ENCODE data around the gene KIFAP3.
"Not testable (repeated sequence)": the region's sequence is repeated elsewhere in the genome, so short reads cannot be mapped to it uniquely, and the experiment has no call there.

The KIFAP3 gene

GRCh38 chr1:170085091-170085490, 10.6 kb upstream of the KIFAP3 start:
- Histone ChIP-seq H3K27ac (ENCODE audit: low read depth, low read length) (no peak overlapping the region), H3K9ac (ENCODE audit: low read depth in 1 of 2, low read length in 2 of 2) (no peak overlapping the region), H3K36me3 (ENCODE audit: control insufficient read depth in 1 of 2, insufficient read depth in 2 of 2, low read length in 2 of 2) (no peaks in the 10 kb centered on the region)

GRCh38 chr1:170078610-170079189, 4.2 kb upstream of the KIFAP3 start:
- H3K36me3 ChIP-seq (ENCODE audit: control insufficient read depth in 1 of 2, insufficient read depth in 2 of 2, low read length in 2 of 2): no peaks in the 10 kb centered on the region
- H3K9me3 ChIP-seq (ENCODE audit: control insufficient read depth in 1 of 2, low read length in 2 of 2): peaks cover 4 to 7% of the 10 kb centered on the region in 2 donors
- H3K27ac ChIP-seq (ENCODE audit: low read depth, low read length): no peak overlapping the region
- H3K9ac ChIP-seq (ENCODE audit: low read depth in 1 of 2, low read length in 2 of 2): no peak overlapping the region
- peaks cover 6 to 8% of the 10 kb centered on the region in 2 donors for H3K4me1 ChIP-seq (ENCODE audit: control insufficient read depth in 1 of 2, insufficient read depth in 2 of 2, low read length in 2 of 2)
- no peaks in the 10 kb centered on the region for H3K27me3 ChIP-seq (ENCODE audit: control insufficient read depth in 1 of 2, insufficient read depth in 2 of 2, low read length in 2 of 2)
- no peak overlapping the region for H3K4me3 ChIP-seq (ENCODE audit: low read depth in 1 of 2, low read length in 2 of 2)

More at GRCh38 chr1:170085091-170085490, 10.6 kb upstream of the KIFAP3 start:
- Histone ChIP-seq H3K4me1 (ENCODE audit: control insufficient read depth in 1 of 2, insufficient read depth in 2 of 2, low read length in 2 of 2) (no peaks in the 10 kb centered on the region), H3K4me3 (ENCODE audit: low read depth in 1 of 2, low read length in 2 of 2) (no peak overlapping the region), H3K27me3 (ENCODE audit: control insufficient read depth in 1 of 2, insufficient read depth in 2 of 2, low read length in 2 of 2) (no peaks in the 10 kb centered on the region), H3K9me3 (ENCODE audit: control insufficient read depth in 1 of 2, low read length in 2 of 2) (no peaks in the 10 kb centered on the region)

GRCh38 chr1:170077926-170078325, 3.4 kb upstream of the KIFAP3 start:
- Histone ChIP-seq H3K9ac (ENCODE audit: low read depth in 1 of 2, low read length in 2 of 2) (no peak overlapping the region), H3K9me3 (ENCODE audit: control insufficient read depth in 1 of 2, low read length in 2 of 2) (peaks cover 4 to 7% of the 10 kb centered on the region in 2 donors), H3K27me3 (ENCODE audit: control insufficient read depth in 1 of 2, insufficient read depth in 2 of 2, low read length in 2 of 2) (no peaks in the 10 kb centered on the region), H3K36me3 (ENCODE audit: control insufficient read depth in 1 of 2, insufficient read depth in 2 of 2, low read length in 2 of 2) (no peaks in the 10 kb centered on the region), H3K27ac (ENCODE audit: low read depth, low read length) (no peak overlapping the region), H3K4me3 (ENCODE audit: low read depth in 1 of 2, low read length in 2 of 2) (no peak overlapping the region), H3K4me1 (ENCODE audit: control insufficient read depth in 1 of 2, insufficient read depth in 2 of 2, low read length in 2 of 2) (peaks cover 11 to 13% of the 10 kb centered on the region in 2 donors)

DNA sequence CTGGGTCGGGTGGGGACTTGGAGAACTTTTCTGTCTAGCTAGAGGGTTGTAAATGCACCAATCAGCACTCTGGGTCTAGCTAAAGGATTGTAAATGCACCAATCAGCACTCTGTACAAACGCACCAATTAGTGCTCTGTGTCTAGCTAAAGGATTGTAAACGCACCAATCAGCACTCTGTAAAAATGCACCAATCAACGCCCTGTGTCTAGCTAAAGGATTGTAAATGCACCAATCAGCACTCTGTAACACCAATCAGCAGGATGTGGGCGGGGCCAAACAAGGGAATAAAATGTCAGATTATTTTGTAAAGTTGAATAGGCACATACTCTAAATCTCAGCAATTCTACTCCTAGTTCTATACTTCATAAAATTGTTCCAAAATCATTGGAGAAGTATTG, 2.5 kb upstream of the KIFAP3 start:
- H3K9me3 ChIP-seq (ENCODE audit: control insufficient read depth in 1 of 2, low read length in 2 of 2); H3K9ac ChIP-seq (ENCODE audit: low read depth in 1 of 2, low read length in 2 of 2); H3K27me3 ChIP-seq (ENCODE audit: control insufficient read depth in 1 of 2, insufficient read depth in 2 of 2, low read length in 2 of 2): not testable (repeated sequence)

GRCh38 chr1:170076199-170076598, 1.7 kb upstream of the KIFAP3 start:
- Histone ChIP-seq H3K27me3 (ENCODE audit: control insufficient read depth in 1 of 2, insufficient read depth in 2 of 2, low read length in 2 of 2) (no peaks in the 10 kb centered on the region), H3K4me3 (ENCODE audit: low read depth in 1 of 2, low read length in 2 of 2) (no peak overlapping the region), H3K36me3 (ENCODE audit: control insufficient read depth in 1 of 2, insufficient read depth in 2 of 2, low read length in 2 of 2) (peaks cover 0 to 4% of the 10 kb centered on the region in 2 donors), H3K9ac (ENCODE audit: low read depth in 1 of 2, low read length in 2 of 2) (no peak overlapping the region), H3K9me3 (ENCODE audit: control insufficient read depth in 1 of 2, low read length in 2 of 2) (peaks cover 4 to 7% of the 10 kb centered on the region in 2 donors), H3K4me1 (ENCODE audit: control insufficient read depth in 1 of 2, insufficient read depth in 2 of 2, low read length in 2 of 2) (peaks cover 13 to 15% of the 10 kb centered on the region in 2 donors), H3K27ac (ENCODE audit: low read depth, low read length) (no peak overlapping the region)

More for the DNA sequence above, 2.5 kb upstream of the KIFAP3 start:
- H3K27ac ChIP-seq (ENCODE audit: low read depth, low read length); H3K4me3 ChIP-seq (ENCODE audit: low read depth in 1 of 2, low read length in 2 of 2); H3K36me3 ChIP-seq (ENCODE audit: control insufficient read depth in 1 of 2, insufficient read depth in 2 of 2, low read length in 2 of 2): not testable (repeated sequence)
- peaks cover 13 to 15% of the 10 kb centered on the region in 2 donors for H3K4me1 ChIP-seq (ENCODE audit: control insufficient read depth in 1 of 2, insufficient read depth in 2 of 2, low read length in 2 of 2)

GRCh38 chr1:170075186-170075585, 691 bp upstream of the KIFAP3 start:
- H3K36me3 ChIP-seq (ENCODE audit: control insufficient read depth in 1 of 2, insufficient read depth in 2 of 2, low read length in 2 of 2): peaks cover 0 to 5% of the 10 kb centered on the region in 2 donors

GRCh38 chr1:170073893-170074249, 624 bp downstream of the KIFAP3 start:
- H3K4me3 ChIP-seq (ENCODE audit: low read depth in 1 of 2, low read length in 2 of 2): peak overlapping the region; percentile 95
- peaks cover 0 to 5% of the 10 kb centered on the region in 2 donors for H3K36me3 ChIP-seq (ENCODE audit: control insufficient read depth in 1 of 2, insufficient read depth in 2 of 2, low read length in 2 of 2)
- H3K27ac ChIP-seq (ENCODE audit: low read depth, low read length): peak overlapping the region; percentile 64
- peaks cover 1 to 3% of the 10 kb centered on the region in 2 donors for H3K9me3 ChIP-seq (ENCODE audit: control insufficient read depth in 1 of 2, low read length in 2 of 2)
- H3K4me1 ChIP-seq (ENCODE audit: control insufficient read depth in 1 of 2, insufficient read depth in 2 of 2, low read length in 2 of 2): peaks cover 13 to 15% of the 10 kb centered on the region in 2 donors
- H3K27me3 ChIP-seq (ENCODE audit: control insufficient read depth in 1 of 2, insufficient read depth in 2 of 2, low read length in 2 of 2): no peaks in the 10 kb centered on the region
- peak overlapping the region; percentile 68 to 91 for H3K9ac ChIP-seq (ENCODE audit: low read depth in 1 of 2, low read length in 2 of 2)

More at GRCh38 chr1:170075186-170075585, 691 bp upstream of the KIFAP3 start:
- no peak overlapping the region for H3K27ac ChIP-seq (ENCODE audit: low read depth, low read length)
- peaks cover 4 to 7% of the 10 kb centered on the region in 2 donors for H3K9me3 ChIP-seq (ENCODE audit: control insufficient read depth in 1 of 2, low read length in 2 of 2)
- peak overlapping the region; percentile 71 to 91 for H3K9ac ChIP-seq (ENCODE audit: low read depth in 1 of 2, low read length in 2 of 2)
- peak overlapping the region; percentile 95 for H3K4me3 ChIP-seq (ENCODE audit: low read depth in 1 of 2, low read length in 2 of 2)
- H3K4me1 ChIP-seq (ENCODE audit: control insufficient read depth in 1 of 2, insufficient read depth in 2 of 2, low read length in 2 of 2): peaks cover 13 to 15% of the 10 kb centered on the region in 2 donors
- no peaks in the 10 kb centered on the region for H3K27me3 ChIP-seq (ENCODE audit: control insufficient read depth in 1 of 2, insufficient read depth in 2 of 2, low read length in 2 of 2)

DNA sequence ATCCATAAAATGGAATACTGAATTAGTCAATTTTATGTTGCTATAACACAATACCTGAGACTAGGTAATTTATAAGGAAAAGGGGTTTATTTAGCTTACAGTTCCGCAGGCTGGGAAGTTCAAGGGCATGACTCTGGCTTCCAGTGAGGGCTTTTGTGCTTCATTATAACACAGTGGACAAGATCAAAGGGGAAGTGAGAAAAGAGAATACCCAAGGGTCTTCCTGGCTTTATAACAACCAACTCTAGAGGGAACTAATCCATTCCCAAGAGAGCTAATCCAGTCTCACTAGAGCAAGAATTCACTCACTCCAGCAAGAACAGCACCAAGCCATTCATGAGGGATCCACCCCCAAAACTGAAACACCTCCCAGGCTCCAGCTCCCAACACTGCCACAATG, 3.1 kb downstream of the KIFAP3 start:
- Histone ChIP-seq H3K9ac (ENCODE audit: low read depth in 1 of 2, low read length in 2 of 2) (no peak overlapping the region), H3K4me1 (ENCODE audit: control insufficient read depth in 1 of 2, insufficient read depth in 2 of 2, low read length in 2 of 2) (peaks cover 13 to 26% of the 10 kb centered on the region in 2 donors), H3K27me3 (ENCODE audit: control insufficient read depth in 1 of 2, insufficient read depth in 2 of 2, low read length in 2 of 2) (no peaks in the 10 kb centered on the region), H3K4me3 (ENCODE audit: low read depth in 1 of 2, low read length in 2 of 2) (no peak overlapping the region), H3K27ac (ENCODE audit: low read depth, low read length) (no peak overlapping the region), H3K9me3 (ENCODE audit: control insufficient read depth in 1 of 2, low read length in 2 of 2) (no peaks in the 10 kb centered on the region), H3K36me3 (ENCODE audit: control insufficient read depth in 1 of 2, insufficient read depth in 2 of 2, low read length in 2 of 2) (peaks cover 0 to 5% of the 10 kb centered on the region in 2 donors)

- Histone ChIP-seq H3K36me3 (ENCODE audit: control insufficient read depth in 1 of 2, insufficient read depth in 2 of 2, low read length in 2 of 2) (peaks cover 0 to 5% of the 10 kb centered on the region in 2 donors), H3K9ac (ENCODE audit: low read depth in 1 of 2, low read length in 2 of 2) (no peak overlapping the region), H3K4me1 (ENCODE audit: control insufficient read depth in 1 of 2, insufficient read depth in 2 of 2, low read length in 2 of 2) (peaks cover 7 to 20% of the 10 kb centered on the region in 2 donors), H3K27me3 (ENCODE audit: control insufficient read depth in 1 of 2, insufficient read depth in 2 of 2, low read length in 2 of 2) (no peaks in the 10 kb centered on the region), H3K4me3 (ENCODE audit: low read depth in 1 of 2, low read length in 2 of 2) (no peak overlapping the region), H3K27ac (ENCODE audit: low read depth, low read length) (no peak overlapping the region), H3K9me3 (ENCODE audit: control insufficient read depth in 1 of 2, low read length in 2 of 2) (no peaks in the 10 kb centered on the region)
Observed at GRCh38 chr1:170068923-170069322, 5.6 kb downstream of the KIFAP3 start.

DNA sequence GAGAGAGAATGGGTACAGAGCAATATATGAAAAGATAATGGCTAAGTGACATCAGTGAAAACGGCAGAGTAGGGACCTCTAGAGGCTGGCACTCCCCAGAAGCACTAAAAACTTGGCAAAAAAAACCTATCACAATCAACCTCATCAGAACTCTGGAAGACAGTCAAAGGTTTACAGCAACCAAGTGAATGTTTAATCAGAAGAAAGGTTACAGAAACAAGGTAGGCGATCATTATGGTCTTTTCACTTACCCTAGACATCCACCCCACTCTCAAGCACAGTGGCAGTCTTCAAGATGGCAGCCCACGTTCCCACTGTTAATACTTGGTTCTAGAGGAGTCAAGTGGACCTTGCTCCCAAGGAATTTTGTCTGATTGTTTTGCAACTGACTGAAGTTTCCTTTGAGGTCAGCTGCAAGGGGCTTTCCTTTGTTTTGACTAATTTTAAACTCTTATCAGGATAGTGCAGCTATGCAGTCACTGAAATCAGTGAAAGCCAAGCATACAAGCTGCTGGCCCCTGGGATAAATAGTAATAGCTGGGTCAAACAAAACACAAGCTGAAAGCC, 7.2 kb downstream of the KIFAP3 start:
- Histone ChIP-seq H3K36me3 (ENCODE audit: control insufficient read depth in 1 of 2, insufficient read depth in 2 of 2, low read length in 2 of 2) (peaks cover 0 to 5% of the 10 kb centered on the region in 2 donors), H3K27ac (ENCODE audit: low read depth, low read length) (no peak overlapping the region), H3K4me3 (ENCODE audit: low read depth in 1 of 2, low read length in 2 of 2) (peak overlapping the region in 1 of 2 donors; percentile 13), H3K9ac (ENCODE audit: low read depth in 1 of 2, low read length in 2 of 2) (no peak overlapping the region), H3K4me1 (ENCODE audit: control insufficient read depth in 1 of 2, insufficient read depth in 2 of 2, low read length in 2 of 2) (peaks cover 0 to 14% of the 10 kb centered on the region in 2 donors), H3K9me3 (ENCODE audit: control insufficient read depth in 1 of 2, low read length in 2 of 2) (no peaks in the 10 kb centered on the region), H3K27me3 (ENCODE audit: control insufficient read depth in 1 of 2, insufficient read depth in 2 of 2, low read length in 2 of 2) (no peaks in the 10 kb centered on the region)
